HUES6 (cell line): ENCODE measurements around the gene PIK3R1.

Experiments
- H3K27ac ChIP-seq: 2 replicates; pipeline ENCODE4 v1.7.0; 2013; ENCODE audit warnings: low read depth, mild to moderate bottlenecking, low read length, inconsistent platforms
- H3K27me3 ChIP-seq: 2 replicates; pipeline ENCODE4 v1.6.1; 2013; ENCODE audit warnings: low read length; ENCODE audit not compliant: control insufficient read depth, insufficient read depth
- H3K36me3 ChIP-seq: 2 replicates; pipeline ENCODE4 v1.6.1; 2013; ENCODE audit warnings: low read length; ENCODE audit not compliant: control insufficient read depth, insufficient read depth
- H3K4me1 ChIP-seq: 2 replicates; pipeline ENCODE4 v1.6.1; 2013; ENCODE audit warnings: low read length; ENCODE audit not compliant: control insufficient read depth, insufficient read depth
- H3K4me3 ChIP-seq: 2 replicates; pipeline ENCODE4 v1.5.1; 2013; ENCODE audit warnings: low read depth, low read length
- H3K9ac ChIP-seq: one replicate; pipeline ENCODE4 v1.6.1; 2013; ENCODE audit warnings: mild to moderate bottlenecking, low read length
- H3K9me3 ChIP-seq: 2 replicates; pipeline ENCODE4 v1.6.1; 2013; ENCODE audit warnings: low read depth, low read length; ENCODE audit not compliant: control insufficient read depth, insufficient read depth

The PIK3R1 gene

DNA sequence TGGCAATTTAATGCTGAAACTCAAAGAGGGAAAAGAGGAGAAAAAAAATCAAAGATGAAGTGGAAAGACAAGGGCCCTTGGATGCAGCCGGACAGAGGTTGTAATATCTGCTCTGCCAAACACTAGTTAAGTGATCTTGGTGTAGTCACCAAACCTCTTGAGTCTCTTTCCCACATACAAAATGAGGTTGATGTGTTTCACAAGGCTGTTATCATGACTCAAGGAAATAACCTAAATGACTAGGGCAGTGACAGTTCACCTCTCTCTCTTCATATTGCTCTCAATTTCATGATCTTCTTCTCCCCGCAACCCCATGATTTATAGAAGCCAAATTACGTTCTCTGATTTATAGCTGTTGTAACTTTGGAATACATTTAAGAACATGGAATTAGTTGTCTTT, 44.9 kb downstream of the PIK3R1 start:
- no peak overlapping the region for H3K4me3 ChIP-seq
- H3K4me1 ChIP-seq = no peaks in the 10 kb centered on the region
- no peak overlapping the region for H3K9ac ChIP-seq
- no peaks in the 10 kb centered on the region for H3K36me3 ChIP-seq
- H3K27me3 ChIP-seq = no peaks in the 10 kb centered on the region
- no peak overlapping the region for H3K27ac ChIP-seq
- no peaks in the 10 kb centered on the region; the same call in none of the 2 replicates for H3K9me3 ChIP-seq

DNA sequence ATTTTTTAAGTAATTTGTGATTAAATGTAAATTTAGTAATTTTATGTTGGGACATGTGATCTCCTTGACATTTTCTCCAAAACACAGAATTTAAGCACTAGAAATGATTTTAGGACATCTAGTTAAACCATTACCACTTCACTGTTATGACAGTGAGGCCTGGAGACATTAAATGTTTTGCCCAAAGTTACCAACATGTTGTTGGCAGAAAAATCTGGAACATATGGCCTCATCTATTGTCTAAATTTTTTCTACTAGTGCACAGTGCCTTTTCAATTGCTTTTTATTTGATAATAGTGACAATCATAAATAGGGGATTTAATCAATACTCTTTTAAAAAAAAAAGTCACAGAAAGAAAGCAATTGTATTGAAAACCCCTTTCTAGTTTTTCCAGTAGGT, 45.6 kb downstream of the PIK3R1 start:
- H3K4me3 ChIP-seq = no peak overlapping the region
- H3K4me1 ChIP-seq = no peaks in the 10 kb centered on the region
- H3K9ac ChIP-seq = no peak overlapping the region
- H3K9me3 ChIP-seq = no peaks in the 10 kb centered on the region; the same call in none of the 2 replicates
- no peak overlapping the region for H3K27ac ChIP-seq
- no peaks in the 10 kb centered on the region for H3K27me3 ChIP-seq
- no peaks in the 10 kb centered on the region for H3K36me3 ChIP-seq

DNA sequence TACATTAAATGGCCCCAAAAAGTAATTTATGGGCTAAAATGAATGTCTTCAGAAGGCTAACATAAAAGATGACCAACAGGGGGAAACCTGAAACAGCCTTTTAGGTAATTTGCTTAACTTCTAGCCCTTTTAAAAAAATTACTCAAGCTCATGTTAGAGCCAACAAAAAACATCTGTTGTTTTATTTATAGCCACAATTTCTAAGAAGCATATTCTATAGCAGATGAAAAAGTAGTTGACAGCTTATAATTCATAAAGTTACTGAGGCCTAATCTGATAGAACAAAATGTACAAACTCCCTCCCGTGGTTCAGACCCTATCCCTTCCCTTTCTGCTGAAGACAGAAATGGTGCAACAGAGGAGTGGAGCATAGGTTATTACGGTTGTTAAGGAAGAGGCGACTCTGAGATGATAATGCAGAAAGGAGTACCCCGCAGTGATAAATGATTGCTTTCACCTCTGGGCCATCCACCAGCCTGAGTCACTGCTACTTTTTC, 46.1 kb downstream of the PIK3R1 start:
- no peaks in the 10 kb centered on the region for H3K27me3 ChIP-seq
- no peaks in the 10 kb centered on the region for H3K36me3 ChIP-seq
- H3K27ac ChIP-seq = no peak overlapping the region
- no peak overlapping the region for H3K9ac ChIP-seq
- no peaks in the 10 kb centered on the region for H3K4me1 ChIP-seq
- no peak overlapping the region for H3K4me3 ChIP-seq
- H3K9me3 ChIP-seq = no peaks in the 10 kb centered on the region; the same call in none of the 2 replicates

DNA sequence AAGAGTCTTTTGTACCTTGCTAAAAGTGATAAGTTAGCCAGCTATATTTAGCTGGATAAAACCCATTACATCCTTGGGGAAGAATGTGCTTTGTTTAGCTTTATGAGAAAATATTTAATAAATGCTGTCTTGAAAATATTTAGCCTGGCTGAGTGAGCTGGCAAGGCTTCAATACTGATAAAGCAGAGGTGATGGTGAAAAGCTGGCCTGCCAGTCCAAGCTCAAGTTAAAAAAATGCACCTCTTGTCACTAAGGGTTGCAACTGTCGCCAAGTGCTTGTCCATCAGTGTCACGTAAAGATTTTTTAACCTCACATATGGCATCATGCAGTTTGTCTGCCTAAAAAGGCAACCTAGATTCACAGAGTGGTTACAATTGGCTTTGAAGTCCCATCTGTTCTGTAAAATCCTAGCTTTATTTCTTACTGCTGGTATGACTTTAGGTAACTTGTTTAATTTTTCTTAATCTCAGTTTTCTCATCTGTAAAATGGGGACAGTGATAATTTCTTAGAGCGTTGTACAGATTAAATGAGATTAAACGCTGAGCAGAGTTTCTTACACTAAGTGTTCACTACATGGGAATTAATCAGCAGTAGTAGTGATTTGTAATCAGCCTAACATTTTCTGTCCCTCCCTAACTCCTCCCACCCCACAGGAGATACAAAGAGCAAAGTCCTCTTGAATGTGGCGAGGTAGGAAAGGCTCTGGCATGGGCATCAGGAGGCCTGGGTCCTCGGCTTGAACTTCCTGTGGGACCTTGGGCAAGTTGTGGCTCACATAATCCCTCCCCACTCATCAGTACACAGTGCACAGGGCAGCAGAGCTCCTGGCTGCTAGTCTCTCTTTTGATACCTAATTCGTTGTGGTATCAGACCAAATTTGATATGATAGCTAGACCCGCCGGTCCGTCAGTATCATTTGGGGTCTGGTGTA, 48.7 kb downstream of the PIK3R1 start:
- Histone ChIP-seq H3K36me3 (no peaks in the 10 kb centered on the region), H3K9me3 (no peaks in the 10 kb centered on the region; the same call in none of the 2 replicates), H3K27me3 (no peaks in the 10 kb centered on the region), H3K27ac (no peak overlapping the region), H3K4me3 (no peak overlapping the region), H3K4me1 (no peaks in the 10 kb centered on the region; the same call in 1 of the 2 replicates), H3K9ac (no peak overlapping the region)

DNA sequence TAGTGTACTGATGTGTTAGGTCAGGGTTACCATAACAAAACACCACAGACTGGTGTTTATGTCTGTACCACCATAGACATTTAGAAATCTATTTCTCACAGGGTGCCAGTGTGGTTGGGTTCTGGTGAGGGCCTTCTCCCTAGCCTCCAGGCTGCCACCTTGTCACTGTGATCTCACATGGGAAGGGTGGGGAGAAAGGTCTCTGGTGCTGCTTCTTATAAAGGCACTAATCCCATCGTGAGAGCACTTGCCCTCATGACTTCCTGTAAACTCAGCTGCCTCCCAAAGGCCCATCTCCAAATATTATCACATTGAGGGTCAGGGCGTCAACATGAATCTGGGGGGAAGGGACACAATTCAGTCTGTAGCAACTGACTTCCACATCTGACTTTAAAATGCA, 49.8 kb downstream of the PIK3R1 start:
- Histone ChIP-seq H3K36me3 (no peaks in the 10 kb centered on the region), H3K4me1 (no peaks in the 10 kb centered on the region; the same call in 1 of the 2 replicates), H3K4me3 (no peak overlapping the region), H3K27me3 (no peaks in the 10 kb centered on the region), H3K9me3 (no peaks in the 10 kb centered on the region; the same call in none of the 2 replicates), H3K27ac (no peak overlapping the region), H3K9ac (no peak overlapping the region)

DNA sequence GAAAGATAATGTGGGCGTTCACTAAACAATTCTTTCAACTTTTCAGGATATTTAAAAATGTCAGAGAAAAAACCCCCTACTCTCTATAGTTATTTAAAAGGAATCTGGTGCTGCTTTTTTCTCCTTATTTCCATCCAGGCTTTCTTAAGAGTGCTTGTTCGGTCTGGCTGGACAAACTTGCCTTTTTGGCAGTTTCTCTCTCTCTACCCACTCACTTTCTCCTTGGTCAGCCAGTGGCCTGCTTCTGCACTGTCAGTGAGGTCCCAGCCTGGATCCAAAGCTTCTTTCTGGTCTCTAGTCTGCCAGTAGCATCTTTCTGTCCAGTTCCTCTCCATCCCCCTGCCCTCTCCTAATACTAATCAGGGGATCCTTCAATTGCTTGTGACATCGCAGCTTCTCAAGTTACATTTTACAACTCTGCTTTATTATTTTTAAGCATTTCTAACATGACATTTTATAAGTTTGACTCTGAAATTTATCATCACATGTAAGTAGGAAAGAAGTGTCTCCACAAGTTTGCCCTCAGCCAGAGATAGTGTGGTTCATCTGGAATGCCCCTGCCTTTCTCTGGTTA, 50.4 kb downstream of the PIK3R1 start:
- Histone ChIP-seq H3K27me3 (no peaks in the 10 kb centered on the region), H3K36me3 (no peaks in the 10 kb centered on the region), H3K9ac (no peak overlapping the region), H3K4me3 (no peak overlapping the region), H3K27ac (no peak overlapping the region), H3K9me3 (no peaks in the 10 kb centered on the region; the same call in none of the 2 replicates), H3K4me1 (no peaks in the 10 kb centered on the region; the same call in 1 of the 2 replicates)

DNA sequence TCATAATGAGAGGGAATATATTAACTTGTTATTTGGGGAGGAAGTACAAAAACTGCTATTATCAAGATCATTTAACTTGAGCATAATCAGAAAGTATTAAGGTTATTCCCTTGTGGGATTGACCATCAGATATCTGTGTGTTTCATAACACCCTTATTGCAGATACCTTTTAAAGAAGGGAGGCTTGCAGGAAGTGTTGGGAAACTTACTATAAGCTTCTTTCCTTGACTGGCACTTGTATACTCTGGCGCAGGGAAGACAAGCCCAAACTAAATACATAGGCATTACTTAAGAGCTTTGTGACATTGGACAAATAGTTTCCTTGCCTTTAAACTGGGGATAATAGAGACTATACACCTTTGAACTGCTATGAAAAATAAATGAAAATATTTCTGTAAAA, 50.9 kb downstream of the PIK3R1 start:
- Histone ChIP-seq H3K9ac (no peak overlapping the region), H3K27me3 (no peaks in the 10 kb centered on the region), H3K27ac (no peak overlapping the region), H3K4me1 (no peaks in the 10 kb centered on the region; the same call in 1 of the 2 replicates), H3K9me3 (no peaks in the 10 kb centered on the region; the same call in none of the 2 replicates), H3K4me3 (no peak overlapping the region), H3K36me3 (no peaks in the 10 kb centered on the region)

DNA sequence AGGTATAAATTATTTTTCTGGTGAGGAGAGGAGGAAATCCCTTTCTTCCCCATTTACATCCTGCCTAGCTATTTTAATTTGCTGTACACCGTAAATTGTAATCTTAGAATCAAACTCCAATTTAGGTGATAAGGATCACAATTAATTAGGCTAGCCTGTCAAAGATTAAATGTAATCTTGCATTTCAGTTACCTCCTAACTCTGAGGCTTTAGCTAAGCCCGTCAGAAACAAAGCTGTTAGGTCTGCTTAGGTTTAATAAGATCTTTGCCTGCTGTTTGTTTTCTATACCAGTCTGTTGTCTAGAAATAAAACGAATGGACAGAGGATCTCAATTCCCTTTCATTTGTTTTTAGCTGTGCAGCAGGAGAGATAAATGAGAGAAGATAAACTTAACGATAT, 51.5 kb downstream of the PIK3R1 start:
- Histone ChIP-seq H3K9me3 (no peaks in the 10 kb centered on the region; the same call in 1 of the 2 replicates), H3K27ac (no peak overlapping the region), H3K9ac (no peak overlapping the region), H3K4me1 (no peaks in the 10 kb centered on the region; the same call in 1 of the 2 replicates), H3K27me3 (no peaks in the 10 kb centered on the region), H3K4me3 (no peak overlapping the region), H3K36me3 (no peaks in the 10 kb centered on the region)

DNA sequence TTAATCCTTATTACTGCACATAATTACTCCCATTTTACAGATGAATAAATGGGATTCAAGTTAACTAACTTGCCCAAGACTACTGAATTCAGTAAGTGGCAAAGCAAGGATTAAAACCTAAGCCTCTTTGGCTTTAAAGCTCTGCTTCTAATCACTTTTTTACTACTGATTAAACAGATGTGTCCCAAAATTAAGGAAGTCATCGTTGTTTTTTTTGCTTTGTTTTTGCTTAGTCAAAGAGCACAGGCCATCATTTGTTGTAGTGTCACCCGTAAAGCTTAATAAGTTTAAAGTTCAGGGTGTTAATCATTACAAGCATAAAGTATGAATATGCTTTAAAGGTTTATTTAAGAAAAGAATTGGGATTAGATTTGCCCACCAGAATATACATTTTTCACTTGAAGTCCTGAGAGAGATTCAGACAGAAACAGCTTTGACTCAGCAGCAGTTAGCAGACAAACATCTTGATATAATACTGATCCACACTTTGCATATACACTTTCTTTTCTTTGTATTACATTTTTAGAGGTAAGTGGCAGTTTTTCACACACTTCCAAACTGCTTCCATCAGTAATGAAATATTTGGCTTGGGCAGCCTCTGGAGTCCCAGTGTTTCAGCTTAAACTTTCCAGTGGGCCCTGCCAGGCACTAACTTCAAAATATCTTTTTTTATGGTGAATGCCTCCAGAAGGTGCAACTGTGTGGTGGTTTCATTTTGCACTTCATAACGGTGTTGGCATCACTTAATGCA, 52.7 kb downstream of the PIK3R1 start:
- Histone ChIP-seq H3K9ac (no peak overlapping the region), H3K27me3 (no peaks in the 10 kb centered on the region), H3K9me3 (no peaks in the 10 kb centered on the region; the same call in 1 of the 2 replicates), H3K4me1 (no peaks in the 10 kb centered on the region; the same call in 1 of the 2 replicates), H3K36me3 (no peaks in the 10 kb centered on the region), H3K27ac (no peak overlapping the region), H3K4me3 (no peak overlapping the region)

DNA sequence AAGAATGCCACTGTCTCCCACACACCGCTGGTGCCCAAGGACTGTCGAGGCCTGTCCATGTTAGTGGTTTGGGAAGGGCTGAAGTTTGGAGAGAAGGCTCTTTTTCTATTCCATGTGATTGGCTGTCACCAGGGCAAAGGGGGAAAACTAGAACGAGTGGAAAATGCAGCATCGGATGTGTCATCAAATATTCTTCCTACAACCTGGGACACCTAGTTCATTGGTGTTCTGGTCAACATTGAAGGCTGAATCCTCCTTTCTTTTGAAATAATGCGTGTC, 53.2 kb downstream of the PIK3R1 start:
- no peaks in the 10 kb centered on the region; the same call in 1 of the 2 replicates for H3K4me1 ChIP-seq
- no peak overlapping the region for H3K27ac ChIP-seq
- no peaks in the 10 kb centered on the region; the same call in 1 of the 2 replicates for H3K36me3 ChIP-seq
- no peaks in the 10 kb centered on the region; the same call in 1 of the 2 replicates for H3K9me3 ChIP-seq
- no peak overlapping the region for H3K4me3 ChIP-seq
- no peak overlapping the region for H3K9ac ChIP-seq
- no peaks in the 10 kb centered on the region for H3K27me3 ChIP-seq
